Caco-2 (cell line): ENCODE results near the gene PTPN12. TPM values are rescaled to one million over a fixed set of nuclear protein-coding genes. Genes with fewer than 3 reads are reported as not detected.
"Not testable (repeated sequence)": the region's sequence is repeated elsewhere in the genome, so short reads cannot be mapped to it uniquely, and the experiment has no call there.

ENCODE experiments used
- BruUV-seq: library from RNA; stranded (reverse); fragments of 400-500 nt; replicated peaks from 2 replicates; lab custom pipeline; 2021; lab: Mats Ljungman, UMichigan
- CTCF ChIA-PET: fragments of 300-600 bp; sonication (Branson Sonifier 250); formaldehyde crosslinking; loops from one replicate; lab custom pipeline; 2022; ENCODE audit warnings: antibody characterized with exemption; lab: Charles Lee
- POLR2A ChIA-PET: fragments of 300-600 bp; sonication (Branson Sonifier 250); formaldehyde crosslinking; loops from one replicate; lab custom pipeline; 2022; ENCODE audit warnings: antibody characterized with exemption; lab: Charles Lee
- DNase-seq, 2 experiments: peaks; one replicate each; pipeline versions ENCODE4 v3.0.0 to v3.0.0-alpha.2; 2020 to 2022
- H3K27me3 ChIP-seq: replicated peaks from 2 replicates; pipeline ENCODE4 v1.6.0; 2011; ENCODE audit warnings: low read length; ENCODE audit not compliant: control insufficient read depth, insufficient read depth
- H3K36me3 ChIP-seq: 2 replicates; pipeline ENCODE4 v1.5.1; 2011; ENCODE audit warnings: low read length; ENCODE audit not compliant: control insufficient read depth, insufficient read depth
- H3K4me1 ChIP-seq: fragments of 250-450 bp; sonication (Bioruptor Pico); 2 replicates; pipeline ENCODE4 v1.5.1; 2020; ENCODE audit warnings: mild to moderate bottlenecking
- H3K4me3 ChIP-seq: 2 replicates; pipeline ENCODE4 v1.5.1; 2011; ENCODE audit warnings: low read depth, mild to moderate bottlenecking, control low read depth, low read length
- H3K9me3 ChIP-seq: fragments of 250-450 bp; sonication (Bioruptor Pico); 2 replicates; pipeline ENCODE4 v1.5.1; 2020; ENCODE audit warnings: mild to moderate bottlenecking, moderate library complexity
- H3K27ac Mint-ChIP-seq: one replicate; pipeline ENCODE4 v1.8.0; 2022; ENCODE audit warnings: mixed read lengths; ENCODE audit not compliant: unreplicated experiment
- H3K27me3 Mint-ChIP-seq: one replicate; pipeline ENCODE4 v1.8.0; 2022; ENCODE audit warnings: mixed read lengths; ENCODE audit not compliant: insufficient read depth, unreplicated experiment
- H3K36me3 Mint-ChIP-seq: one replicate; pipeline ENCODE4 v1.8.0; 2022; ENCODE audit warnings: mild to moderate bottlenecking, mixed read lengths; ENCODE audit not compliant: insufficient read depth, unreplicated experiment
- H3K4me1 Mint-ChIP-seq: one replicate; pipeline ENCODE4 v1.8.0; 2022; ENCODE audit warnings: low read depth, mixed read lengths; ENCODE audit not compliant: unreplicated experiment
- H3K4me3 Mint-ChIP-seq: one replicate; pipeline ENCODE4 v1.8.0; 2022; ENCODE audit warnings: mild to moderate bottlenecking, moderate library complexity, mixed read lengths; ENCODE audit not compliant: unreplicated experiment
- H3K9me3 Mint-ChIP-seq: one replicate; pipeline ENCODE4 v1.8.0; 2022; ENCODE audit warnings: mixed read lengths; ENCODE audit not compliant: unreplicated experiment
- CTCF ChIP-seq, 2 experiments: fragments of 200-600 bp in 1 of 2; IDR thresholded peaks; 1 replicate in 1 of 2; 2 replicates in 1 of 2; pipeline versions ENCODE4 v1.5.1 to v1.8.0; 2011 to 2022; ENCODE audit warnings: antibody characterized with exemption in 1 of 2, control low read depth in 1 of 2, inconsistent platforms in 1 of 2, low read depth in 1 of 2, low read length in 1 of 2, mild to moderate bottlenecking in 1 of 2, moderate library complexity in 1 of 2; ENCODE audit not compliant: insufficient read depth in 1 of 2, severe bottlenecking in 1 of 2, unreplicated experiment in 1 of 2
- intact Hi-C: fragments of 100-400 bp; cut with micrococcal nuclease; formaldehyde crosslinking; loops from one replicate; pipeline ENCODE4 v1.10.0; 2022; ENCODE audit not compliant: unreplicated experiment
- total RNA-seq: library from RNA; stranded (reverse); gene quantifications from 2 replicates; pipeline ENCODE4 v1.2.3, GENCODE V29; 2022

Gene PTPN12
- total RNA-seq, 1 experiment from 2014 or later: 67.1 TPM

GRCh38 chr7:77532247-77532646 lies 4.8 kb upstream of the PTPN12 start:
- Histone ChIP-seq H3K9me3 (no peaks in the 10 kb centered on the region), H3K4me1 (no peaks in the 10 kb centered on the region), H3K4me3 (no peak overlapping the region), H3K27me3 (no peaks in the 10 kb centered on the region), H3K36me3 (no peaks in the 10 kb centered on the region)
- intact Hi-C loops: no loop called here
- no peak overlapping the region for H3K27ac Mint-ChIP-seq
- H3K4me3 Mint-ChIP-seq: no peak overlapping the region
- no peaks in the 10 kb centered on the region for H3K27me3 Mint-ChIP-seq
- BruUV-seq: no TSS peak
- ChIA-PET CTCF (no interaction called here), POLR2A (no interaction called here)
- DNase-seq: no peak
- TF ChIP-seq CTCF (IDR thresholded peaks at IDR 0.05; ENCODE audit: insufficient read depth in 1 of 2, low read depth in 1 of 2, low read length in 1 of 2, severe bottlenecking in 1 of 2, unreplicated experiment in 1 of 2): no peak
- H3K9me3 Mint-ChIP-seq: no peaks in the 10 kb centered on the region
- H3K4me1 Mint-ChIP-seq: no peaks in the 10 kb centered on the region
- H3K36me3 Mint-ChIP-seq: peaks cover 6% of the 10 kb centered on the region

- CTCF ChIA-PET, H3K27ac Mint-ChIP-seq, H3K36me3 ChIP-seq, H3K4me3 ChIP-seq, intact Hi-C loops, H3K4me3 Mint-ChIP-seq, H3K9me3 Mint-ChIP-seq, H3K9me3 ChIP-seq, H3K36me3 Mint-ChIP-seq, H3K27me3 ChIP-seq, POLR2A ChIA-PET, DNase-seq, H3K4me1 Mint-ChIP-seq, BruUV-seq, H3K27me3 Mint-ChIP-seq, H3K4me1 ChIP-seq: not testable (repeated sequence)
Observed at GRCh38 chr7:77532732-77533131, 4.4 kb upstream of the PTPN12 start.

DNA sequence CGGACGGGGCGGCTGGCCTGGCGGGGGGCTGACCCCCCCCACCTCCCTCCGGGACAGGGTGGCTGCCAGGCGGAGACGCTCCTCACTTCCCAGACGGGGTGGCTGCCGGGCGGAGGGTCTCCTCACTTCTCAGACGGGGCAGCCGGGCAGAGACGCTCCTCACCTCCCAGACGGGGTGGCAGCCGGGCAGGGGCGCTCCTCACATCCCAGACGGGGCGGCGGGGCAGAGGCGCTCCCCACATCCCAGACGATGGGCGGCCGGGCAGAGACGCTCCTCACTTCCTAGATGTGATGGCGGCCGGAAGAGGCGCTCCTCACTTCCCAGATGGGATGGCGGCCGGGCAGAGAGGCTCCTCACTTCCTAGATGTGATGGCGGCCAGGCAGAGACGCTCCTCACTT lies 3.0 kb upstream of the PTPN12 start:
- CTCF ChIA-PET, intact Hi-C loops, H3K27me3 Mint-ChIP-seq, BruUV-seq, H3K36me3 ChIP-seq, H3K4me3 Mint-ChIP-seq, POLR2A ChIA-PET, H3K4me1 Mint-ChIP-seq, H3K9me3 ChIP-seq, H3K4me3 ChIP-seq, H3K27me3 ChIP-seq, H3K9me3 Mint-ChIP-seq, H3K4me1 ChIP-seq, H3K27ac Mint-ChIP-seq, DNase-seq: not testable (repeated sequence)
- H3K36me3 Mint-ChIP-seq: peaks cover 13% of the 10 kb centered on the region

DNA sequence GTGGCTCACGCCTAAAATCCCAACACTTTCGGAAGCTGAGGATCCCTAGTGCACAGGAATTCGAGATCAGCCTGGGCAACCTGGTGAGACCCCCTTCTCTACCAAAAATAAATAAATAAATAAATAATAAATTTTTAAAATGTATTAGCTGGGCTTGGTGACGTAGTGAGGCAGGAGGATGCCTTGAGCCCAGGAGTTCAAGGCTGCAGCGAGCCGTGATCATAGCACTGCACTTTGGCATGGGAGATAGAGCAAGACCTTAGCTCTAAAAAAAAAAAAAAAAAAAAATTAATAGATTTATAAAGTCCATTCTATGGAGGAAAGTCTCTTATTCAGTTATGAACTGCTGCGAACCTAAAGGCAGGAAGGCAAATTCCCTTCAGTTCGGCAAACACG lies 1.1 kb upstream of the PTPN12 start:
- Mint-ChIP-seq H3K4me1 (peaks cover 12% of the 10 kb centered on the region), H3K4me3 (peak overlapping the region; percentile 88), H3K9me3 (no peaks in the 10 kb centered on the region), H3K27ac (peak overlapping the region; percentile 94), H3K36me3 (peaks cover 13% of the 10 kb centered on the region), H3K27me3 (no peaks in the 10 kb centered on the region)
- Histone ChIP-seq H3K4me3 (peak overlapping the region; percentile 44), H3K9me3 (no peaks in the 10 kb centered on the region), H3K27me3 (no peaks in the 10 kb centered on the region), H3K4me1 (peaks cover 12% of the 10 kb centered on the region; the same call in 1 of the 2 replicates), H3K36me3 (no peaks in the 10 kb centered on the region)
- BruUV-seq: no TSS peak
- no peak for TF ChIP-seq CTCF (IDR thresholded peaks at IDR 0.05; ENCODE audit: insufficient read depth in 1 of 2, low read depth in 1 of 2, low read length in 1 of 2, severe bottlenecking in 1 of 2, unreplicated experiment in 1 of 2)
- intact Hi-C loops: no loop called here
- DNase-seq: no peak
- ChIA-PET CTCF (no interaction called here), POLR2A (interaction anchor here (1.2 to 1.3 kb wide), 2 partner anchors 114 to 120 kb away, joined by 3 to 6 read pairs; no protein-coding TSS in a partner anchor)
